Panc1 (cell line): Measurements from ENCODE around the gene SIM2. TPM values are rescaled to one million over a fixed set of nuclear protein-coding genes. Genes with fewer than 3 reads are reported as not detected.

Experiments
- ATAC-seq: fragments of 200-7000 bp; cut with Tn5 transposase; 2 replicates; pipeline ENCODE4 v1.9.1; 2020; ENCODE audit warnings: mild to moderate bottlenecking, moderate library complexity
- BruUV-seq: library from RNA; stranded (reverse); fragments of 400-500 nt; replicated peaks from 2 replicates; lab custom pipeline; 2021; lab: Mats Ljungman, UMichigan
- CTCF ChIA-PET: fragments of 300-600 bp; sonication (Branson Sonifier 250); formaldehyde crosslinking; loops from one replicate; lab custom pipeline; 2022; ENCODE audit warnings: antibody characterized with exemption; lab: Charles Lee
- POLR2A ChIA-PET: fragments of 300-600 bp; sonication (Branson Sonifier 250); formaldehyde crosslinking; loops from one replicate; lab custom pipeline; 2022; ENCODE audit warnings: antibody characterized with exemption; lab: Charles Lee
- DNase-seq: peaks from one replicate; pipeline ENCODE4 v3.0.0-alpha.2; 2010; ENCODE audit warnings: low read depth, low spot score
- H3K27ac ChIP-seq: 2 replicates; pipeline ENCODE4 v1.5.1; 2011; ENCODE audit warnings: mild to moderate bottlenecking, low read length, inconsistent platforms
- H3K27me3 ChIP-seq: fragments of 200-500 bp; sonication (Bioruptor generic); 2 replicates; pipeline ENCODE4 v1.6.0; 2014; ENCODE audit warnings: low read length, inconsistent platforms; ENCODE audit not compliant: control insufficient read depth, insufficient read depth
- H3K36me3 ChIP-seq: fragments of 200-500 bp; sonication (Bioruptor generic); 2 replicates; pipeline ENCODE4 v1.5.1; 2014; ENCODE audit warnings: inconsistent platforms, mild to moderate bottlenecking, low read length, moderate library complexity; ENCODE audit not compliant: control insufficient read depth, insufficient read depth
- H3K4me1 ChIP-seq: 2 replicates; pipeline ENCODE4 v1.5.1; 2011; ENCODE audit warnings: inconsistent platforms, mild to moderate bottlenecking, low read length, moderate library complexity; ENCODE audit not compliant: control insufficient read depth, insufficient read depth
- H3K4me3 ChIP-seq, 2 experiments: 2 replicates each; pipeline ENCODE4 v1.5.1; 2011 to 2012; ENCODE audit warnings: low read depth in 2 of 2, low read length in 2 of 2, mild to moderate bottlenecking in 2 of 2, inconsistent platforms in 1 of 2, moderate library complexity in 1 of 2
- H3K9me3 ChIP-seq: fragments of 200-500 bp; sonication (Bioruptor generic); 2 replicates; pipeline ENCODE4 v1.5.1; 2014; ENCODE audit warnings: low read depth, mild to moderate bottlenecking, inconsistent platforms, low read length, moderate library complexity; ENCODE audit not compliant: control insufficient read depth, insufficient read depth
- CTCF ChIP-seq: fragments of 450-650 bp; IDR thresholded peaks from 2 replicates; pipeline ENCODE4 v1.5.1; 2017; ENCODE audit warnings: mild to moderate bottlenecking
- POLR2AphosphoS5 ChIP-seq: IDR thresholded peaks from 2 replicates; pipeline ENCODE4 v1.6.1; 2012; ENCODE audit warnings: mild to moderate bottlenecking, low read depth, low read length, moderate library complexity
- SIN3A ChIP-seq: IDR thresholded peaks from 2 replicates; pipeline ENCODE4 v1.6.1; 2012; ENCODE audit warnings: low read depth, mild to moderate bottlenecking, low read length, moderate library complexity, borderline replicate concordance; ENCODE audit not compliant: insufficient read depth
- TCF7L2 ChIP-seq: IDR thresholded peaks from 2 replicates; pipeline ENCODE4 v1.6.1; 2011; ENCODE audit warnings: mild to moderate bottlenecking, low read depth, low read length, inconsistent platforms
- in situ Hi-C: cut with HindIII; loops from 2 replicates; pipeline ENCODE4 v1.10.0; 2016; ENCODE audit warnings: low sequenced_read_pairs, low pct_unique_long_range_greater_than_20kb
- intact Hi-C: fragments of 100-400 bp; cut with micrococcal nuclease; formaldehyde crosslinking; loops from one replicate; pipeline ENCODE4 v1.10.0; 2022; ENCODE audit not compliant: unreplicated experiment
- total RNA-seq: library from RNA; stranded (reverse); gene quantifications from one replicate; pipeline ENCODE4 v1.2.1, GENCODE V29; 2021; ENCODE audit not compliant: unreplicated experiment
- TF ChIP-seq, protein P1 (sequence below), 2 experiments: IDR thresholded peaks; 2 replicates each; pipeline ENCODE4 v1.6.1; 2011 to 2012; ENCODE audit warnings: low read depth in 2 of 2, control low read depth in 1 of 2, low read length in 1 of 2, mild to moderate bottlenecking in 1 of 2, moderate library complexity in 1 of 2; ENCODE audit not compliant: insufficient read depth in 1 of 2

SIM2 gene
- total RNA-seq, 1 experiment from 2014 or later = 11.5 TPM

GRCh38 chr21:36780861-36781260 is 81.9 kb downstream of the SIM2 start:
- TF ChIP-seq TCF7L2 (no peak), SIN3A (no peak), CTCF (no peak), POLR2AphosphoS5 (no peak)
- TF ChIP-seq, protein P1, sequence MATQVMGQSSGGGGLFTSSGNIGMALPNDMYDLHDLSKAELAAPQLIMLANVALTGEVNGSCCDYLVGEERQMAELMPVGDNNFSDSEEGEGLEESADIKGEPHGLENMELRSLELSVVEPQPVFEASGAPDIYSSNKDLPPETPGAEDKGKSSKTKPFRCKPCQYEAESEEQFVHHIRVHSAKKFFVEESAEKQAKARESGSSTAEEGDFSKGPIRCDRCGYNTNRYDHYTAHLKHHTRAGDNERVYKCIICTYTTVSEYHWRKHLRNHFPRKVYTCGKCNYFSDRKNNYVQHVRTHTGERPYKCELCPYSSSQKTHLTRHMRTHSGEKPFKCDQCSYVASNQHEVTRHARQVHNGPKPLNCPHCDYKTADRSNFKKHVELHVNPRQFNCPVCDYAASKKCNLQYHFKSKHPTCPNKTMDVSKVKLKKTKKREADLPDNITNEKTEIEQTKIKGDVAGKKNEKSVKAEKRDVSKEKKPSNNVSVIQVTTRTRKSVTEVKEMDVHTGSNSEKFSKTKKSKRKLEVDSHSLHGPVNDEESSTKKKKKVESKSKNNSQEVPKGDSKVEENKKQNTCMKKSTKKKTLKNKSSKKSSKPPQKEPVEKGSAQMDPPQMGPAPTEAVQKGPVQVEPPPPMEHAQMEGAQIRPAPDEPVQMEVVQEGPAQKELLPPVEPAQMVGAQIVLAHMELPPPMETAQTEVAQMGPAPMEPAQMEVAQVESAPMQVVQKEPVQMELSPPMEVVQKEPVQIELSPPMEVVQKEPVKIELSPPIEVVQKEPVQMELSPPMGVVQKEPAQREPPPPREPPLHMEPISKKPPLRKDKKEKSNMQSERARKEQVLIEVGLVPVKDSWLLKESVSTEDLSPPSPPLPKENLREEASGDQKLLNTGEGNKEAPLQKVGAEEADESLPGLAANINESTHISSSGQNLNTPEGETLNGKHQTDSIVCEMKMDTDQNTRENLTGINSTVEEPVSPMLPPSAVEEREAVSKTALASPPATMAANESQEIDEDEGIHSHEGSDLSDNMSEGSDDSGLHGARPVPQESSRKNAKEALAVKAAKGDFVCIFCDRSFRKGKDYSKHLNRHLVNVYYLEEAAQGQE (IDR thresholded peaks at IDR 0.05; ENCODE audit: insufficient read depth in 1 of 2, low read depth in 2 of 2, low read length in 1 of 2) = no peak
- CTCF ChIA-PET = no interaction called here
- Histone ChIP-seq H3K36me3 (no peaks in the 10 kb centered on the region), H3K27ac (no peak overlapping the region), H3K4me1 (no peaks in the 10 kb centered on the region), H3K27me3 (no peaks in the 10 kb centered on the region), H3K4me3 (no peak overlapping the region), H3K9me3 (no peaks in the 10 kb centered on the region)
- in situ Hi-C loops (no loop called here), intact Hi-C loops (no loop called here)
- POLR2A ChIA-PET = no interaction called here
- ATAC-seq (no peak), DNase-seq (no peak)
- no TSS peak for BruUV-seq

- no peak for ATAC-seq
- no TSS peak for BruUV-seq
- intact Hi-C loops (no loop called here), in situ Hi-C loops (no loop called here)
- Histone ChIP-seq H3K9me3 (no peaks in the 10 kb centered on the region), H3K27me3 (no peaks in the 10 kb centered on the region), H3K36me3 (no peaks in the 10 kb centered on the region), H3K27ac (no peak overlapping the region), H3K4me3 (no peak overlapping the region), H3K4me1 (peaks cover 11% of the 10 kb centered on the region; the same call in 1 of the 2 replicates)
- TF ChIP-seq TCF7L2 (no peak), SIN3A (no peak), POLR2AphosphoS5 (no peak), CTCF (no peak)
- TF ChIP-seq, protein P1 (IDR thresholded peaks at IDR 0.05; ENCODE audit: insufficient read depth in 1 of 2, low read depth in 2 of 2, low read length in 1 of 2) = no peak
- CTCF ChIA-PET = interaction anchor here (0.6 kb wide), 1 partner anchor 123 kb away, joined by 10 read pairs; no protein-coding TSS in a partner anchor
- DNase-seq = no peak
- POLR2A ChIA-PET = no interaction called here
Observed at GRCh38 chr21:36783612-36784374, 84.9 kb downstream of the SIM2 start.
